ENCODE measurements around the gene SNCA.

The SNCA gene

DNA sequence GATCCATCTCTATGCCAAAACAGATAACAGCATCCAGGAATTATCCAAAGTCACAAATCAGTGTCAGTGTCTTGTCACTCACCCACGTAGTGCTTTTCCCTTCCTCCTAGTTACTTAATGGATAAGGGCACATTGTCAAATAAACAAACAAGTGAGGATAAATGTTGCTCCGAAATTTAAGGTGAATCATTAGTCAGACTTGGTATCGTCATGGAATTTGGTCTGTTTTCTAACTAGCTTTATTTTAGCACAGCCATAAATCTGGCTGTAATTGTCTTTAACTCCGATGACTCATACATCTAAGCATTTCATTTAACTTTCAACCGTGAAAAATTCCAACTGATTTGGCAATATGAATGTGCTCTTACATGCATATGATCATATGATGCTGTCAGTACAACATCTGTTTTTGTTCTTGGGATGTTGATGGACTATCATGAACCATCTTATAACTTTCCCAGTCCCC lies 83.3 kb downstream of the SNCA start:
- DNase-seq (ENCODE audit: low spot score), result no peak

DNA sequence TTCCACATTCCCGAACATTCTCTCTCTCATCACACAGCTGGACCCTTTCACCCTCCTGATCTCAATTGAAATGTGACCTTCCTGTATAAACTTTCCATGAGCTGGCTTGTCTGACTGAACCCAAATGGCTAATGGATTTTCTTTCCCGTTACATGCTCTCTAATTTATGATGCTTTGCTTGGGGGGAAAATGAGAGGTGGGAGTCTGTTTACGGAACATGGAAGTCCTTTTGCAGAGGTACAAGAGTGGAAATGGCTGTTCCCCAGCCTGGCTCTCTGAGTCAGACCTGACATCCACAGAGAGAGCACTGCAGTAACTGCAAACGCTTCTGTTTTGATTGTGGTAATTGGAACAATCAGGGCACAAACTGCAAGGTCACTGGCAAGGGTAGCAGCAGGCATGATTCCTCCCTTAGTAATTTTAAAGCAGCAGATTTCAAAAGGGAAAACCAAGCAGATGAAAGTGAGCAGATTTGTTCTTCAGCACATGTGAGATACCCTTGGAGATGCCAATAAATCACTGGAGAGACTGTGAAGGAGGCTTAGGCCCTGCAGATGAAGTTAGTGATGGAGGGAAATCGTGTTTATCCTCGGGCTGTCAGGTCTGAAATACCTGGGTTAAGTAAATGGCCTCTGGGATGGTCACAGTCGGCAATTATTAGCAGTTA lies 83.9 kb downstream of the SNCA start:
- no peak for DNase-seq (ENCODE audit: low spot score)

DNA sequence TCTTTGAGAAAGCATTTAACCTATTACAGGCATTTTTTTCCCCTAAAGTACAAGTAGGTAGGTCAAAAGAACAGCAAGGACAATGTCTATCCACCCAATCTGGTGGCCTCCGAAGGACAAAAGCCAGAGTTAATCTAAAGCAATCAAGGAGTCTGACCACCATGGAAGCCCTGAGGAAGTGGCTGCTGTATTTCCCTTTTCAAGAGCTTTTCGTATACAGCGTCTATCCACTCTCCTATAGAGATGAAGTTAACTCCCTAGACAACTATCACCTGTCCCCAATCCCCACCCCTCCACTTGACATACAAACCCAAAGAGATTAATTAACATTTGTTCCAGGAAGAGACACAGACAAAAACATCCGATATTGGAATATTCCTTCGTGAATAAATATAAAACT lies 85.5 kb downstream of the SNCA start:
- DNase-seq (ENCODE audit: low spot score), result no peak

DNA sequence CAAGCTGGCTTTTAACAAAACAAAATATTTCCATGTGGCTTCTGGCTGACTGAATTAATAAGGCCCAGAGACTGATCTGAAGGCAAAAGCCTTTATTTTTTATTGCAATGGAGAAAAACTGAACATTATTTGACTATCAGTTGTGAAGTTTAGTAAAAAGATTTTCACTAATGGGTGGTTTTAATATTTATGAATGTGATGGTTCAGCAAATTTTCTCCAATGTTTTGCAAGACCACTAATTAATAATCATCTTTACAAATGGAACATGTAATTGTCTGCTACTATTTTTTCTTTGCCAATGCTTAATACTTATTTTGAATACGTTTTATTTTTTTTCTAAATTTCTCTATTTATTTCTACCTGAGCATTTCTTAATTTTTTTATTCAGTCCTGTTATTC lies 90.6 kb downstream of the SNCA start:
- DNase-seq (ENCODE audit: low spot score), result no peak

DNA sequence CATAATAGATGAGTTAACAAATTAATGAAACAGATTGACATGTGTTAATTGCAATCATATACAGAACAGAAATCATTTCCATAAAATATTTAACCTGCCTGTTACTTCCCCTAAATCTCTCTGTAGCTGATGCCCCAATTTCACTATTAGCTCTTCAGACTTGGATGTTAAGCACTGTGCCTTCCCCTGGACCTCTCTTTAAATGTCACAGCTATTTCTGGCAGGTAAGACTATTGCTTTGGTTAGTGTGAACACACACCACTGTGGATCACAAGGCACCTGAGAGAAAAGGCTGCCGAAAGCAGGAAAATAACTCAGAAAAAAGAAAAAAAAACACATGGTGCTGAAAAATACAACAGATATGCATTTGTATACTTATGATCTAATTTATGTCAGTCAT lies 91.3 kb downstream of the SNCA start:
- DNase-seq (ENCODE audit: low spot score), result no peak

DNA sequence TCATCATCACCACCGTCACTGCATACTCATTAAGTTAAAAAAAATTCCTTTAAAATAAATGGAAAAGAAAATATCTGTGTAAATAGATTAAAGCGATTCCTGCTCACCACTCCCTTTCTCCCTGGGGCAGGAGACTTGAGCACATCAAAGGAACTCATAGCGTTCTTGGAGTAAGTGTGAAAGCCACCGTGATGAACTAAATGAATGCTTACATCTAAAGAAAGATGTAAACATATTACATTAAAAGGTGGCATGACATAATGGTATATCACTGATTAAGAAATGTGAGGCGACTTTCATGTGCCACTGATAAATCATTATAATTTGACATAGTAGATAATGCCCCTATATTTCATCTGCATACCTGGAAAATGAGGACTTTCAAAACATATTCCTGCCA lies 92.0 kb downstream of the SNCA start:
- DNase-seq (ENCODE audit: low spot score), result no peak

DNA sequence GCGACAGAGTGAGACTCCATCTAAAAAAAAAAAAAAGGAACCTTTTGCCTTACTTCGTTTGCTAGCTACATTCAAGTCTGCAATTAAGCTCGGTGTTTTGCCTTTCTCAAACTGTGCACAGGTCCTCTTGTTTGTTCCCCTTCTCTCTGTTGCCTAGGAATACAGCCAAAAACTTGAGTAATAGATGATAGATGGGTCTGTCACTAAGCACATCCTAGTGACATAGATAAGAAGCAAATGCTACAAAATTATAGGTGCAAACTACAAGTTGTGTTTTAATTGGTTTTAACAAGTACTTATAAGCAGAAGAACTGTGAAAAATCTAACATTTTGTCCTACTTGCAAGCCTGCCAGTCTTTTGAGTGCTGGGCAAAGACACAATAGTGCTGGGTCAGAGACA lies 95.2 kb downstream of the SNCA start:
- no peak for DNase-seq (ENCODE audit: low spot score)

DNA sequence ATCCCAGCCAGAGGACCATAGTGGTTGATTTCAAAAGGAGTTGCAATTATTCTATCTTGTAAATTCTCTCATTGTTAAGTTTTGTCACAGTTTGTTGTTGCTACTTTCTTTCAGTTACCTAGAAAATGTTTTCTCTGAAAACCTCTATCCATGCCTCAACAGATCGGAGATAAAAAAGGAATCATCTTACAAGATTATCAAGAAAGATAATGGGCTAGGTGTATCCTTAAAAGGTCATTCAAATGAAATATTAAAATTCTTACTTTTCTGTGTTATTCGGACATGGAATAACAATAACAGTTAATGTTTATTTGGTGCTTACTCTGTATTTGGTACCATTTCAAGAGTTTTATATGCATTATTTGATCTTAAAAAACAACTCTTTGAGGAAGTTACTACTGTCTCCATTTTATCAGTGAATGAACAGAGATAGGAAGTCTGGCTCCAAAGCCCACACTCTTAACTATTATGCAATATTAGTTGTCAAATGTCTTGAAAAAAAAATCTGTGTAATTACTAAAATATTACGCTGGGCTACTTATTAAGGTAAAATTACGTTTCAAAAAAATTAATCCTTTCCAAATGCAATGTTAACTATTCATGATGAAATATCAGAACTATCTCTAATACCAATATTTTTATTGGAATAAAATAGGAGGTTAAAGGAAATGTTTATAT lies 97.5 kb downstream of the SNCA start:
- DNase-seq (ENCODE audit: low spot score), result no peak

DNA sequence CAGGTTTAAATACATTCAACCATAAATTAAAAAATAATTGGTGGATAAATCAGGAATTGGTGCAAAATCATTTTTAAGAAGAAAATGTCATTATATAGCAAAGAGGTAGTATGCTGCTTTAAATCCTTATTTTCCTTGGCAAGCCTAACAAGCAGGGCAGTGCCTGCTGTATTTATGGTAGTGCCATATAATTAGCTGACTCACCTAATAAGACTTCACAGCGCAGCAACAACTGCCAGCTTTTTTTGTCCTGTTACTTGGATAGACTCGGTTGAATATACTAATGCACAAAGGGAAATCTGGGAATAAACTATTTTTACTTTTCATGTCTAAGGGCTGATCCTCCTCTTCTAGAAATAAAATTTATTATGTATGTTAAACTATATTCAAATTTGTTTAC lies 99.1 kb downstream of the SNCA start:
- DNase-seq (ENCODE audit: low spot score), result no peak

DNA sequence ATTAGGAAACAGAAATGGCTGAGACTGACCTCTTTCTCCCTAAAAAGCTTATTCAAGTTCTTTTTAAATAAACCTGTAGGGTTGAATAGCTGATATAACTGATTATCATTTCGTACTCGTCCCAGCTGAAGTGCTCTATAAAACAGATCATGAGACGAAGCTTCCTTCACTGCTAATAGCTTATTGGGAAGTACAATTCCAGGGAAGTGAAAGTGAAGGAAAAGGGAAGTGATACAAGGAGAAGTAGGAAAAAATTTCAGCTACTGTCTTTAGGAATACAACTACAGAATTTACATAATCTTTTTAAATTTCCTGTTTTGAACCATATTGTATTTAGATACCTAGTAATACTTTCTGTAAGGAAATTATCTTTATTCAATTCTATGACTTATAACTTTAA lies 103.0 kb downstream of the SNCA start:
- no peak for DNase-seq (ENCODE audit: low spot score)

DNA sequence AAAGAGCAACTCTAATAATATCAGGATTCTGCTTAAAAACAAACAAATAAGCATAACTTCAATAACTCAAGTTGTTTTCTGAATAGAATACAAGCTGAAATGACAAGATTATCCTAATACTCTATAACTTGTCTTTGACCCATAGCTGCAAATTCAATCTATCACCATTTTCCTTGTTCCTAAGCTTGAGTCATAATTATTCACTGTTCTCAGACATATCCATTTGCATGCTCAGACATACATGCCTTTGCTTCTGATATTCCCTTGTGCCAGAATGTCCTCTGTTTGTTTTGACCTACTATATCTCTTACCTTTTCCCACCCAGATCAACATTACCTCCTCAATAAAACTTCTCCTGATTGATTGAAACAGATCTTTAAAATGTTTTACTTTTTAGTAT lies 109.7 kb downstream of the SNCA start:
- DNase-seq (ENCODE audit: low spot score), result no peak

DNA sequence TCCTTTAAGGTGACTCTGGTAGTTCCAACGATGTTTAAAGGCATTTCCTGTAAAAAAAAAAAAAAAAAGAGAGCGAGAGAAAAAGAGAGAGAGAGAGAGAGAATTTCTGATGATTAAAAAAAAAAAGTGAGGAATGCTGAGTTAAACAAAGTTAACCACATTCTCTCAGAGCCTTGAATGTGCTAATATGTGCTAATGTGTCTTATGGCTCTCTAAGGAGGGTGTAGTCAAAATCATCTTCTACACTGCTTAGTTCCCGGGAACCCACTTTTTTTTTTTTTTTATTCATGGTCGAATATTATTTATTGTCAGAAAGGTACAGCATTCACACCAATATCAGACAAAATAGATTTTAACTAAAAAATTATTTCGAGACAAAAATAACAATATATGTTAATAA lies 111.7 kb downstream of the SNCA start:
- DNase-seq (ENCODE audit: low spot score), result no peak

DNA sequence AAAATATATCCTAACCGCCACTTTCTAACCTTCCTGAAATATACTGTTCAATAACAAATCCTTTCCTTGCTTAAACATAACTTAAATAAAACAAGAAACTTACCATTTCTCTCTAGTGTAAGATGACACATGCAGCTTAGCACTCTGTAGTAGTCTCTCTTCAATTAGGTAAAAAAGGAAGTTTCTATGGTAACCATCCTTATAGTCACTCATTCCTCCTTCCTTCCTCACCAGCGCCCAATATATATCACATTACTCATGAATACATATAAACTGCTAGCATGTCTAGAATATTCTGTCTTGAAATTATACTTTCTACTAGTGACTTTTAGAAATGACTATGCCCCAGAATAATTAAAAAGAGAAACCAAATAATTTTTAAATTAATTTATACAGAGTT lies 112.2 kb downstream of the SNCA start:
- DNase-seq (ENCODE audit: low spot score), result no peak

DNA sequence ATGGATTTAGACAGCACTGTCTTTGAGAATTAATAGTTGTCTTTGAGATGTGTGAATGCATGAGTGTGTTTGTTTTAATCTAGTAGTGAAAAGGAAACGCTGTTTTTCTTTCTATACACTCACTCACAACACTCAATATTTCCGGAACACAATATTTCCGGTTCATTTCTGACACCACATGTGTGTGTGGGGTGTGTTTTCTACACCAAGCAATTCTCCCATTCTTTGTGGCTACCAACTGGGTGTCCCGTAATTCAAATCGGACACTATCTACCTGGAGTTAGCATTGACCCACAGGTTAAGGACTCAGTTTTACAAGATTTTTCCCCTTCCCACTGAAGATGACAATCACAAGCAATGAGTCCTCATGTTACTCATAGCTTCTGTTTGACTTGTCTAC lies 113.9 kb downstream of the SNCA start:
- DNase-seq (ENCODE audit: low spot score), result no peak

DNA sequence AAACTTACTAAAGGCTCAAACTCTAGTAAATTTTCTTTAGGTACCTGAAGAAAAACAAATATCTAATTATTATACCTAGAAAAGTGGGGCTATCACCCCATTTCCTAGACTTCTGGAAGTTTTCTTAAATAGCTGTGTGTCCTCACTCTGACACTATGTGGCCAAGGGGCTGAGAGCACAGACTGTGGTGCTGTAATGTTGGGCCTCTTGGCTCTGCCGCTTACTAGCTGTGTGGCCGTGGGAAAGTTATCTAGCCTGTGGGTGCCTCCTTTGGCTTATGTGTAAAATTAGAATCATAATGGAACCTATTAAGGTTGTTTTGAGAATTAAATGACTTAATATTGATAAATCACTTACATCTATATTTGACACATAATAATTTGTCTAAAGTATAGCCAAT lies 114.4 kb downstream of the SNCA start:
- no peak for DNase-seq (ENCODE audit: low spot score)

DNA sequence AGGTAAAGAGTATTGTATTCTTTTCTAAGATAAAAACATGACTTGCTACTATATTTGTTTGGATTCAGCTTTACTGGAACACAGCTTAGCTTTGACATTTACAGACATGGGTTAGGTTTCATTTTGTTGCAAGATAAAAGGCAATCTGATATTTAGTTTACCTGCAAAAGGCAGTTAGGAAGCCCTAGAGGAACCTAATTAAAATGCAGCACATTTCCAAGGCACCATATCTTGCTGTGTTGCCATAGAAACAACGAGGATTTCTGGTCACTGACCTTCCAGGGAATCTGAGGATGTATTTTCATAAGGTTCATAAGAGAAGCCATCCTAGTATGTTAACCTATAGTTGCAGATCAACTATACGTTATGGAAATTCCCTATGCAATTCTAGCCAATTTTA lies 116.0 kb downstream of the SNCA start:
- no peak for DNase-seq (ENCODE audit: low spot score)

DNA sequence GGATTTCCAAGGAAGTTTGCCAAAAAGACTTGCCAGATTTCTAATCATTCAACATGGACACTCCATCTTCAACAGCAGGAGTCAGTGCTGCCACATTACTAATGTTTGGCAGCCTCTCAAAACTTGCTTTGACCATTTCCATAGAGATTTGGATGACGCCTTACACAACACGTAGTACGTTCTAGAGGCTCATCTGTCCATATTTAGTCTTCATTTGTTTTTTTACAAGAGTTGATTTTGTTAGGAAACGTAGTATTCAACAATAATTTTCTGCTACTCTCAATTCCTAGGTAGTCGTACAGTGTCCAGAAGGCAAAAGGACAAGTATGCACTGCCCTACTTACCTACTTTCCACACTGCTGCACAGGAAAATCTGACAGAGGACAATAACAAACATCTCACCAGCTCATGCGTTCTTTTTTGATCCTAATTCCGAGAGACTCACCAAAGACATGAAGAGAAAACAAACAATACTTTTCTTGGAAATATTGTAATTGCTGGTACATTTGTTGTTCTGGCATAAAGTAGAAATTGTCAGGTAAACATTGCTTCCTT lies 117.3 kb downstream of the SNCA start:
- no peak for DNase-seq (ENCODE audit: low spot score)

DNA sequence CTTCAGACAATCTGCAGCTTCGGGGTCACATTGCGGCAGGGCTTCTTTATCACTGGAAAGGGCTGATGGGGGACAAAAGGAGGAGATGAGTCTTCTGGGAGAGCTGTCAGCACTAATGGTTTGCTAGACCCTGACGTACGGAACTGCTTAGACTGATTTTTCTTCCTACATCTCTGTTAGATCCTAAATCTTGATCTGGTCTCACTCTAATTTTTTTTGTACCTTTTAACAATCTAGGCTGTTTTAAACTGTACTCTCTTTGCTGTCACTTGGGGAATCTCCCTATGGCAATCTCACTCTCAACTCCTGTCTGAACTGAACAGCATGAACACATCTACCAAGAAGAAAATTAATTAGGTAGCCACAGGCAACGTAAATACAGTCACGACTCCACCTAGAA lies 120.1 kb downstream of the SNCA start:
- no peak for DNase-seq (ENCODE audit: low spot score)

DNA sequence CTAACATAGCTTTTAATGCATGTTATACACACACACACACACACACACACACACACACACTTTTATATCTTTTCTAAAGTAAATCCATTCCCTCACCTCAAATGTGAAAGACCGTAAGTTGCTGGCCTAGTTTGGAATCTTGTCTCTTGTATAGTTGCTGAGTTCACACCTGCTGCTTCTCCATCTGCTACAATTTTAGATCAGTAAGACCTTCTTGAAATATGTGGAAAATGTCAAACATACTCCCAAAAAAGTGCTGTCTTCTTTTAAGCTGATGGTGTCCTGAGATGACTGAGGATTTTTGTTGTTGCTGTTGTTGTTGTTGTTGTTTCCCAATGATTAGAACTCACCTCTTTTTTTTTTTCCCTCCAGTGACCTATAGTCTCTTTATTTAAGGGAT lies 121.3 kb downstream of the SNCA start:
- no peak for DNase-seq (ENCODE audit: low spot score)

DNA sequence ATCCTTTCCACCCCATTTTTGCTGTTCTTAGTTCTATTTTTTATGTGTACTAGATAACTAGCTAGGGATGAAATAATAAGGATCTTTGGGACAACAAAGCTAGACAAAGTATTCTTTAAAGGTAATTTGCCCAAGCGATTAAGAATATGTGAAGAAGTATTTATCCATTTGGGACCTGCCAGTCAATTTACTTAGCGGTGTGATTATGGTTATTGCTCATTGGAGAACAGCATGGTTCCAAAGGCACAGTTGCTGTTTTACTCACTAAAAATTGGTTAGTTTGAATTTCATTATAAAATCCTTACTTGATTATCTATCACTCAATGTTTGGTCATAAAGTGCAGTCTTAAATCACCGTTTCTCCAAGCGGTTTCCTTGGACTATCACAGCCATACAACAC lies 124.1 kb downstream of the SNCA start:
- no peak for DNase-seq (ENCODE audit: low spot score)

DNA sequence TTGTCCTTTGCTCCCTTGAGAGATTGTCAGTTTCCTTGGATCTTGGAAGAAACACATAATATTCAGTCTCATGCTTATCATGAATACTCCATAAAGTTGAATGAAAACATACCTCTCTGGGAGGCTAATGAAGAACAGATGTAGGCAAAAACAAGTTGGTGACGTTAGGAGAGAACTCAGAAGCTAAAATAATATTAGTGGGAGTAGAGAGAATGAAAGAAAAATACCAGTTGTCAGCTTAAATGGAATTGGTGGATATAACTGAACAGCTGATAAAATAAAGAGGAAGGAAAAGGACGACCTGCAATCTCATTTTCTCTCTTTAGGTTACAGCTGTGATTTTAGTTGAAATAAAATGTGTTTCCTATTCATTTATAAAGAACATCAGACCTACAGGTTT lies 124.8 kb downstream of the SNCA start:
- DNase-seq (ENCODE audit: low spot score), result no peak

DNA sequence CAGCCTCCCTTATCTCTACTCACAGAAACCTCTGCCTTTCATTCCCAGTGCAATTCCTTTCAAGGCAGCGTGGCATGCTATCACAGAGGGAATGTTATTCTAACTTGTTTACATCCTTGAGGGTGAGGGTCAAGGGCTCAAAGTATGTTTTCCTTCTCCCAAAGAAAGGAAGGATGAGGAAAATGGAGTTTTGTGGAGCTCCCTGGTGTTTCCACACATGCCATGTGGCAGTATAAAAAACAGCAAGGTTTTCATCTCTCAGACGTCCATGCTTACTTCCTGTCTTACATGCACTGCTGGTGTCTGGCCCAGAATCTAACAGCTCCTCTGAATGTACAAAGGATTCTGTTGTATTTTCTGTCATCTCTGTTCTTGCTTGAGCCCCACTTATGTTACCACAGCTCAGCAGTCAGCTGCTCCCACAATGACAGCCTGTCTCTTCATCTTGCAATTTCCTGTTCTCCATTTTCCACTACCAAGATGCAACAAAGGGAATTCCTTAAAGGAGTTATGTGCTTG lies 128.0 kb downstream of the SNCA start:
- DNase-seq (ENCODE audit: low spot score), result no peak

DNA sequence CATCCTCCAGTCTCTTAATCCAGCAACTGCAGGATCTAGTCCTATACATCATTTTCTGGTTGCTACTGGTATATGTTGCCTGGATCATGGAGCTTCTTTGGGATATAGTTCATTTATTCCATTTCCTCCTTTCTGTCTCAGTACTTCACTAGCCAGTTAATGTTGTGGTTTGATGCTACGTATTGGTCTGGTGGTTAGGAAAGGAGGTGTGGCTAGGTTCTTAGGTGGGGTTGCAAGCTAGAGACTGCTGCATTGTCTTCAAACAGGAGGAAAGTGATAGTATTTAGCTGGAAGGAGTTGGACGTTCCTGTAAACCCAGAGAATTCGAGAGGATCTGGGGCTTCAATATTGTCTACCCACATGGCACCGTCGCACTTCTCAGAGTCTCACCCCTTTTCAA lies 129.5 kb downstream of the SNCA start:
- DNase-seq (ENCODE audit: low spot score), result no peak
